Breast epithelium (tissue), 3 donors: ENCODE data around the gene DLG1.

Experiments used
- CTCF ChIP-seq, 3 donors: fragments of 450-650 bp; IDR thresholded peaks; one replicate each; pipeline ENCODE4 v1.5.1; 2016 to 2017; ENCODE audit warnings: antibody characterized with exemption in 3 of 3, mild to moderate bottlenecking in 3 of 3, moderate library complexity in 3 of 3
- POLR2A ChIP-seq: fragments of 450-650 bp; IDR thresholded peaks from one replicate; pipeline ENCODE4 v1.6.1; 2016; ENCODE audit warnings: antibody characterized with exemption, mild to moderate bottlenecking, moderate library complexity
- POLR2AphosphoS5 ChIP-seq, 3 donors: sonication (generic); formaldehyde crosslinking; IDR thresholded peaks; one replicate each; pipeline ENCODE4 v1.6.1; 2017; ENCODE audit warnings: antibody characterized with exemption in 3 of 3

- no peak for TF ChIP-seq CTCF (IDR thresholded peaks at IDR 0.05)
- no peak for TF ChIP-seq POLR2A
- no peak for TF ChIP-seq POLR2AphosphoS5 (IDR thresholded peaks at IDR 0.05)
These were observed 35.7 kb downstream of the DLG1 start for GRCh38 chr3:197262709-197263108.
